Lung (tissue), 12 donors: ENCODE results near the gene SPAG6. TPM values are rescaled to one million over a fixed set of nuclear protein-coding genes. Genes with fewer than 3 reads are reported as not detected.

Experiments
- ATAC-seq: fragments of 200-7000 bp; cut with Tn5 transposase; one replicate; pipeline ENCODE4 v1.9.1; 2020; ENCODE audit warnings: moderate number of reproducible peaks; ENCODE audit not compliant: insufficient read depth, low FRiP score
- DNase-seq, 3 donors: peaks; one replicate each; pipeline ENCODE4 v3.0.0-alpha.2; 2013 to 2017
- H3K27ac ChIP-seq, 2 donors: one replicate each; pipeline ENCODE4 v1.5.1; 2013; ENCODE audit warnings: mild to moderate bottlenecking in 2 of 2, moderate library complexity in 2 of 2, control low read depth in 1 of 2, inconsistent platforms in 1 of 2, low read depth in 1 of 2, low read length in 1 of 2
- H3K27me3 ChIP-seq, 3 donors: one replicate each; pipeline ENCODE4 v1.5.1; 2013; ENCODE audit warnings: low read length in 2 of 3; ENCODE audit not compliant: control insufficient read depth in 3 of 3, insufficient read depth in 3 of 3
- H3K36me3 ChIP-seq, 4 donors: one replicate each; pipeline ENCODE4 v1.5.1; 2013; ENCODE audit warnings: low read length in 4 of 4, mild to moderate bottlenecking in 1 of 4, moderate library complexity in 1 of 4; ENCODE audit not compliant: control insufficient read depth in 4 of 4, insufficient read depth in 4 of 4
- H3K4me1 ChIP-seq, 5 donors: one replicate each; pipeline ENCODE4 v1.5.1; 2013; ENCODE audit warnings: low read length in 5 of 5, mild to moderate bottlenecking in 2 of 5, moderate library complexity in 1 of 5; ENCODE audit not compliant: control insufficient read depth in 5 of 5, insufficient read depth in 5 of 5
- H3K4me3 ChIP-seq: one replicate; pipeline ENCODE4 v1.5.1; 2013; ENCODE audit warnings: mild to moderate bottlenecking, control low read depth, moderate library complexity
- H3K9ac ChIP-seq, 2 donors: one replicate each; pipeline ENCODE4 v1.5.1; 2013; ENCODE audit warnings: low read length in 2 of 2, control low read depth in 1 of 2; ENCODE audit not compliant: insufficient read depth in 1 of 2
- H3K9me3 ChIP-seq, 4 donors: one replicate each; pipeline ENCODE4 v1.5.1; 2013; ENCODE audit warnings: low read length in 3 of 4, mild to moderate bottlenecking in 1 of 4, moderate library complexity in 1 of 4; ENCODE audit not compliant: control insufficient read depth in 4 of 4, insufficient read depth in 3 of 4
- WGBS, 2 donors: extraction: QIAGEN DNeasy Blood & Tissue Kit; methylation state at CpG; one replicate each; pipeline ENCODE4 v1.1.7; 2013; 5-methylcytosine and 5-hydroxymethylcytosine counted together
- polyA plus RNA-seq, 2 donors: library from polyadenylated mRNA; stranded (reverse); fragments of 200-250 nt; gene quantifications; one replicate each; pipeline ENCODE4 v1.2.1, GENCODE V29; 2013
- total RNA-seq, 2 donors: library from RNA; depleted of rRNA in 1 of 2; stranded (reverse); fragments of >200 nt in 1 of 2; gene quantifications; one replicate each; pipeline ENCODE4 v1.2.1, GENCODE V29; 2014 to 2021
- TF ChIP-seq, protein P1 (sequence below): IDR thresholded peaks from 2 replicates; pipeline ENCODE4 v1.5.1; 2012; ENCODE audit warnings: mild to moderate bottlenecking; ENCODE audit errors: control extremely low read depth, extremely low read depth
- donor health status: control.
- donor health status: control.
- donor health status: Bipolar disorder and iron deficiency.
- donor health status: healthy.
- donor health status: DM: yes; HTN: yes; CAD: no.

Gene SPAG6
- total and polyA plus RNA-seq, 4 donors: 12.2 to 40.1 (median 23.6) TPM

DNA sequence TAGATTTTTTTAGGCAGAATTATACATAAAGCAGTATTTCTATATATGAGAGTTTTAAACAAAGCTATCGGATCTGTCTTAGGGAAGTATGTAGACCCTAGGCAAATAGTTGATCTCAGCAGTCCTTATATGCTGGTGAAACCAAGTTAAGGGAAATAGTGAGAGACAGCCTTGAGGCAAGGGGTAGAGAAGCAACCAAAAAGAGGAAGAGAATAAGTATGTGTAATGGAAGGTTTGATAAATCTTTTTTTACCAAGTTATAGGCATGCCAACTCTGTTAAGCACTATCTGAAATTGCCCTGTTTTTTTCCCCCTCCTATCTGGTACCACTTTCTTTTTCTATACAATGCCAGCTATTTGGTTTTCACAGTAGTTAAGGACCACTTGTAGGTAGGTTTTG lies 19.9 kb downstream of the SPAG6 start:
- H3K27me3 ChIP-seq: no peaks in the 10 kb centered on the region
- no peak for DNase-seq
- WGBS, 2 donors: 75 to 83% methylated on average over 1 of the region's 1 CpG
- H3K4me3 ChIP-seq: no peak overlapping the region
- no peak overlapping the region for H3K27ac ChIP-seq
- no peak overlapping the region for H3K9ac ChIP-seq
- ATAC-seq: no peak
- H3K4me1 ChIP-seq: no peaks in the 10 kb centered on the region
- no peaks in the 10 kb centered on the region for H3K9me3 ChIP-seq
- no peaks in the 10 kb centered on the region for H3K36me3 ChIP-seq
- TF ChIP-seq, protein P1, sequence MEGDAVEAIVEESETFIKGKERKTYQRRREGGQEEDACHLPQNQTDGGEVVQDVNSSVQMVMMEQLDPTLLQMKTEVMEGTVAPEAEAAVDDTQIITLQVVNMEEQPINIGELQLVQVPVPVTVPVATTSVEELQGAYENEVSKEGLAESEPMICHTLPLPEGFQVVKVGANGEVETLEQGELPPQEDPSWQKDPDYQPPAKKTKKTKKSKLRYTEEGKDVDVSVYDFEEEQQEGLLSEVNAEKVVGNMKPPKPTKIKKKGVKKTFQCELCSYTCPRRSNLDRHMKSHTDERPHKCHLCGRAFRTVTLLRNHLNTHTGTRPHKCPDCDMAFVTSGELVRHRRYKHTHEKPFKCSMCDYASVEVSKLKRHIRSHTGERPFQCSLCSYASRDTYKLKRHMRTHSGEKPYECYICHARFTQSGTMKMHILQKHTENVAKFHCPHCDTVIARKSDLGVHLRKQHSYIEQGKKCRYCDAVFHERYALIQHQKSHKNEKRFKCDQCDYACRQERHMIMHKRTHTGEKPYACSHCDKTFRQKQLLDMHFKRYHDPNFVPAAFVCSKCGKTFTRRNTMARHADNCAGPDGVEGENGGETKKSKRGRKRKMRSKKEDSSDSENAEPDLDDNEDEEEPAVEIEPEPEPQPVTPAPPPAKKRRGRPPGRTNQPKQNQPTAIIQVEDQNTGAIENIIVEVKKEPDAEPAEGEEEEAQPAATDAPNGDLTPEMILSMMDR: no peak

DNA sequence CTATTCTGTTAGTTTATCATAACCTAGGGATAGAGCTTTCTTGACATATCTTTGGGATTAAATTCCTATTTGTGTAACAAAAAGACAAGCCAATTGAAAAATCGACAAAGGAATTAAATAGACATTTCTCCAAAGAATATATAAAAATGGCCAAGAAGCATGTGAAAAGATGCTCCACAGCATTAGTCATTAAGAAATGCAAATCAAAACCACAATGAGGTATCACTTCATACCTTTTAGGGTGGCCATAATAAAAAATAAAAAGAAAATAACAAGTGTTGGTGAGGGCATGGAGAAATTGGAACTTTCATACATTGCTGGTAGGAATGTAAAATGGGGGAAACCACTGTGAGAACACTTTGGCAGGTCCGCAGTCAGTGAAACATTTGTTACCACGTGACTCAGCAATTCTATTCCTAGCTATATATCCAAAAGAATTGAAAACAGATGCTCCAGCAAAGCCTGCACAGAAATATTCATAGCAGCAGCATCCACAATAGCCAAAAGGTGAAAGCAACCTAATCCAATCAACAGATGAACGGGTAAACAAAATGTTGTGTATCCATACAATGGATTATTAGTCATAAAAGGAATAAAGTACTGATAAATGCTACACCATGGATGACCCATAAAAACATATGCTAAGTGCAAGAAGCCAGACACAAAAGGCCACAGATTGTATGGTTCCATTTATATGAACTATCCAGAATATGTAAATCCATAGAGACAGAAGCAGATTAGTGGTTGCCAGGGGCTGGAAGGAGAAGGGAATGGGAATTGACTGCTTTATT lies 20.5 kb downstream of the SPAG6 start:
- no peaks in the 10 kb centered on the region for H3K36me3 ChIP-seq
- H3K4me1 ChIP-seq: no peaks in the 10 kb centered on the region
- DNase-seq: no peak
- no peaks in the 10 kb centered on the region for H3K27me3 ChIP-seq
- no peak overlapping the region for H3K4me3 ChIP-seq
- no peak overlapping the region for H3K9ac ChIP-seq
- 86 to 90% methylated on average over 4 of the region's 4 CpGs for WGBS, 2 donors
- no peak overlapping the region for H3K27ac ChIP-seq
- TF ChIP-seq, protein P1: no peak
- no peaks in the 10 kb centered on the region for H3K9me3 ChIP-seq
- ATAC-seq: no peak

DNA sequence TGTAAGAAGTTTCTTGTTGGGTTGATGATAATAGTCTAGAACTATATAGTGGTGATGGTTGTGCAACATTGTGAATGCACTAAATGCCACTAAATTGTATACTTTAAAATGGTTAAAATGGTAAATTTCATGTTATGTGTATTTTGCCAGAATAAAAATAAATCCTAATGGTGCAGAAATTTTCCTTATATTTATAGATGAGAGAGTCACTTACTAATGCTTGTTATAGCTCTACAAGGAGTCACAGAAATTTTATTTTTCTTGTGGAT lies 21.1 kb downstream of the SPAG6 start:
- Histone ChIP-seq H3K9me3 (no peaks in the 10 kb centered on the region), H3K9ac (no peak overlapping the region), H3K4me1 (no peaks in the 10 kb centered on the region), H3K27ac (no peak overlapping the region), H3K36me3 (no peaks in the 10 kb centered on the region), H3K27me3 (no peaks in the 10 kb centered on the region), H3K4me3 (no peak overlapping the region)
- DNase-seq (no peak), ATAC-seq (no peak)
- TF ChIP-seq, protein P1: no peak

DNA sequence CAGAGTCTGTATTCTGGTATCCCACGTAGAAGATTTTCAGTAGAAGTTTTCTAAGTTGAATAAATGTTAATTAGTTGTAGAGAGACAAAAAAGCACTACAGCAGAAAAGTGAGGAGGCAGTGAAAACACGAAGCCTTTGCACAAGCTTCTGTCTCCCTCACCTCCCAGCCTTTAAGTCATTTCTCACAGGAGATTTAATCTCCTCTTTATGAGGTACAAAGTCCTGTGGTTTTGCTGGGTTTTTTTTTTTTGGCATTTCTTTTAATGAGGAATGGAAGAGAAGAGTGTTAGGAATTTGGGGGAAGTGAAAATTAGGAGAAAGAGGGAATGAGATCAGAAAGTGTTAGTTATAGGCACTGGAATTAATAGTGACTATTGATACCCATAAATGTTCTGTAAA lies 21.5 kb downstream of the SPAG6 start:
- TF ChIP-seq, protein P1: no peak
- Histone ChIP-seq H3K4me3 (no peak overlapping the region), H3K9ac (no peak overlapping the region), H3K4me1 (no peaks in the 10 kb centered on the region), H3K27ac (no peak overlapping the region), H3K27me3 (no peaks in the 10 kb centered on the region), H3K36me3 (no peaks in the 10 kb centered on the region), H3K9me3 (no peaks in the 10 kb centered on the region)
- ATAC-seq: no peak
- no peak for DNase-seq
- WGBS, 2 donors: 63 to 73% methylated on average over 2 of the region's 2 CpGs
